GM10266 (cell line): ENCODE measurements around the gene ZNF593OS.

Experiments used
- DNase-seq: peaks from one replicate; pipeline ENCODE4 v3.0.0; 2012; ENCODE audit errors: extremely low spot score
- TF ChIP-seq, protein P1 (sequence below): IDR thresholded peaks from 2 replicates; pipeline ENCODE4 v1.5.1; 2012; ENCODE audit warnings: mild to moderate bottlenecking, low read depth; ENCODE audit not compliant: control insufficient read depth, insufficient read depth; ENCODE audit errors: missing control alignments

Gene ZNF593OS

DNA sequence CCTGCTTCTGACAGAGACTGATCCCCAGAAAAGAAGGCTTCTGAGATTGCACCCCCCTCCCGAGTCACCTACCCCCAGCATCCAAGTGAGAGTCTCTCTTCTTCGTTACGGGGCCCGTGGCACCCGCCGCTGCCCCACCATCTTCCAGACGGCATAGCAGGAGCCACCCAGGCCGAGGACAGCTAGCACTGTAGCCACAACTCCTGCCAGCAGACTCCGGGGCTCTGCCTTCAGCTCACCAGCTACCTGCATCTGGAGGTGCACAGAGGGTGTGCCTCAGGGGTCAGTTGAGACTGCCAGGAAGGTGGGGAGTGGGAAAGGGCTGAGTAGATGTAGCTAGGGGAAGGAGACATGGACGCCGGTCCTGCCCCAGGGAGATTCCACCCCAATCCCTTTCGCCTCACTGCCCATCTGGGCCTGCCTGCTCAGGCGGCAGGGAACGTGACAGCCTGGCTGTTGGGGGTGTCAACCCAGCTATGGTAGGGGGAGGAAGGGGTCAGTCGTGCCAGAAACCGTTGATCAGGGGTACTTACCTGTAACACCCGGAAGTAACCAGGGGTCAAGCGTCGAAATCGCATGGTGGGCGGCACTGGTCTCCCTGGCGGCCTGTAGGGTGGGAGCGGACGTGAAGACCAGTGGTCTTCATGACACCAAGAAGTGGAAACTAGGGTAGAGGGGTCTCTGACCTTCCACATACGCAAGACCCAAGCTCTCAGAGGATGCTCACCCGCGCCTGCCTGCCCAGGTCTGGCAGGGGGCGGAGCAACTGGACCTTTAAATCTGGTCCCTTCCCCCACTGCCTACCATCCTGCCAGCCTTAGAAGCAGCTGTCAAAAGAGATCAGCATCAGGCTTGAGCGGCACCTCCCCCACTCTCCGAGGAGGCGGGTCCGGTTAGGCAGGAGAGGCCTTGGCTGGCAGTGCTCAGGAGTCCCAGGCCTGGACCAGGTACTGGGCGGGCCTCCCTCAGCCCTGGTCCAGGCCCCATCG is at the start of gene ZNF593OS:
Gene ZNF593OS, minus strand, starts transcription at position 749 of the 989 bp plus-strand sequence. Its CDS starts 171 bp downstream, at position 578.
- TF ChIP-seq, protein P1, sequence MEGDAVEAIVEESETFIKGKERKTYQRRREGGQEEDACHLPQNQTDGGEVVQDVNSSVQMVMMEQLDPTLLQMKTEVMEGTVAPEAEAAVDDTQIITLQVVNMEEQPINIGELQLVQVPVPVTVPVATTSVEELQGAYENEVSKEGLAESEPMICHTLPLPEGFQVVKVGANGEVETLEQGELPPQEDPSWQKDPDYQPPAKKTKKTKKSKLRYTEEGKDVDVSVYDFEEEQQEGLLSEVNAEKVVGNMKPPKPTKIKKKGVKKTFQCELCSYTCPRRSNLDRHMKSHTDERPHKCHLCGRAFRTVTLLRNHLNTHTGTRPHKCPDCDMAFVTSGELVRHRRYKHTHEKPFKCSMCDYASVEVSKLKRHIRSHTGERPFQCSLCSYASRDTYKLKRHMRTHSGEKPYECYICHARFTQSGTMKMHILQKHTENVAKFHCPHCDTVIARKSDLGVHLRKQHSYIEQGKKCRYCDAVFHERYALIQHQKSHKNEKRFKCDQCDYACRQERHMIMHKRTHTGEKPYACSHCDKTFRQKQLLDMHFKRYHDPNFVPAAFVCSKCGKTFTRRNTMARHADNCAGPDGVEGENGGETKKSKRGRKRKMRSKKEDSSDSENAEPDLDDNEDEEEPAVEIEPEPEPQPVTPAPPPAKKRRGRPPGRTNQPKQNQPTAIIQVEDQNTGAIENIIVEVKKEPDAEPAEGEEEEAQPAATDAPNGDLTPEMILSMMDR = no peak
- no peak for DNase-seq

DNA sequence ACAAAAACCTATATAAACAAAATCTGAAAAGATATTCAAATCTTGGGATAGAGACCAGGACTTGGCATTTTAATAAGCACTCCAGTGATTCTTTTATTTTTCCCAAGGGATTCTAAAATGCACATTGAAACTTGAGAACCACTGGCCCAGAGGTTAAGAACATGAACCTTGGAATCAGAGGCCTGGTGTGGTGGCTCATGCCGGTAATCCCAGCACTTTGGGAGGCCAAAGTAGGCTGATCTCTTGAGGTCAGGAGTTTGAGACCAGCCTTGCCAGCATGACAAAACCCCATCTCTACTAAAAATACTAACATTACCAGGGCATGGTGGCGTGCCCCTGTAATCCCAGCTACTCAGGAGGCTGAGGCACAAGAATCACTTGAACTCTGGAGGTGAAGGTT is 49.5 kb upstream of the ZNF593OS start:
- no peak for DNase-seq
- TF ChIP-seq, protein P1 = no peak

DNA sequence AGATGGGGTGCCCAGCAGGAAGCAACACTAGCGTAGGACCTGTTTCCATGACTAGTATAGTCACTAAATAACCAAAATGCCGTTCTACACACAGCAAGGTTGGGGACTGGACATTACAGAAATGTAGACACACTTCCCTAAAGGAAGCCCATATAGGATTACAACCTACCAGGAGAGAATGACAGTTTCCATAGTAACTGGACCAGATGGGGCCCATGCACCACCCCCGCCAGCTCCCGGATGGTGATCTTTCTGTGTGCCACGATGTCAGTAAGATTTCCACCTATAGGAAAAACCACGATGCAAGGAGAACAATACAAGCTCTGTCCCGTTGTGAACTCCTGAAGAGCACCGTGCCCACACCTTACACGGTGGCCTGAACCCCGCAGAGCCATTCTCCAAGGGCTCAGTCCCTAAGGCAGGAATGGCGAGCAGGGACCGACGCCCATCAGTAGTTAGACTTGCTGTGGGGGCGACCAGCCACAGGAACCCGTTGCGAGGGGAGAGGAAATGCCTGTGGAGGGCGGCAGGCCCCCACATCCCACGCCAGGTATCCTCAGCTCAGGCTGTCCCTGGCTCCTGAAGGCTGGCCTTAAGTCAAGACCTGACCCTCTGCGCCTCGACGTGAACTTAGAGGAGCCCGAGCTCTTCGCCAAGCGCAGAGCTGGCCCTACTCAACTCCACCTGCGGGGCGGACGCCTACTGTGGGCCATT is 48.7 kb upstream of the ZNF593OS start:
- DNase-seq = no peak
- TF ChIP-seq, protein P1 = no peak

DNA sequence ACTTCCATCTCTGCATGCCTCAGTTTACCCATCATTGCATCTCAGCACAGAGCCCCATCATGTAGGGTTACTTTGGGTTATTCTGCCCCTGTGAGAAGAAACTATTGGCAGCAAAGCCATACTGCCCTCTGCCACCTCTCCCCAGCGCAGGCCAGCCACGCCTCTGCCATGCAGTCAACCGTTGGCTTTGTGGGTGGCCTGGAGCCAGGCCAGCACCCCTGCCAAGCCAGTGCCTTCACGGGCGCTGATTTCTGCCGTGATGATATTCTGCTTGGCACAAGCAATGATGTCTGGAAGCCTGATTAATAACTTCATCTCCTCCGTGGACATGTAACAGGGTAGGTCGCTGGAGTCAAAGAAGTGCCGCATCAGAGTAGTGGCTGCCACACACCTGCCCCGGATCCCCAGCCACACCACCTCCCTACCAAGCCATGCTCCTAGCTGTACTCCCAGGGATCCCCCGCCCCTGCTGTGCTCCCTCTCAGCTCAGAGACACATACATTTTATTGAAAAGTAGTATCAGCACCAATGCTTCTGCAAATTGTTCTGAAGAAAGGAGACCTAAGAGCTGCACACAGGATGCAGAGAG is 47.4 kb upstream of the ZNF593OS start:
- no peak for DNase-seq
- TF ChIP-seq, protein P1 = no peak

DNA sequence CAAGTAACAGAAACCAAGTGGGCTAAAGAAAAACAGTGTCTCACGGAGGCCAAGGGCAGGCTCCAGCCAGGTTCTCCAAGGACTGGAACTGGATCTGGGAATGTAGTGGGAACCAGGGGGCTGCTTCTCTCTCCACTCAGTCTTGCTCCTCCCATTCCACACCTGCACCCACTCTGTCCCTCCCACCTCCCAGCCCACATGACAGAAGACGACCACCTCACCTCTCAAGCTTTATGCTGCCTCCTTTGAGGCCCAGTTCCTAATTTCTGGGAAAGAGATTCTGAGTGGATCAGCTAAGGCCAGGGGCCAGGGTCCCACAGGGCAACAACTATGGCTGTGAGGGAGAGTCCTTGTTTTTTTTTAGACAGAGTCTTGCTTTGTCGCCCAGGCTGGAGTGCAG is 43.6 kb upstream of the ZNF593OS start:
- TF ChIP-seq, protein P1 = no peak
- DNase-seq = no peak

DNA sequence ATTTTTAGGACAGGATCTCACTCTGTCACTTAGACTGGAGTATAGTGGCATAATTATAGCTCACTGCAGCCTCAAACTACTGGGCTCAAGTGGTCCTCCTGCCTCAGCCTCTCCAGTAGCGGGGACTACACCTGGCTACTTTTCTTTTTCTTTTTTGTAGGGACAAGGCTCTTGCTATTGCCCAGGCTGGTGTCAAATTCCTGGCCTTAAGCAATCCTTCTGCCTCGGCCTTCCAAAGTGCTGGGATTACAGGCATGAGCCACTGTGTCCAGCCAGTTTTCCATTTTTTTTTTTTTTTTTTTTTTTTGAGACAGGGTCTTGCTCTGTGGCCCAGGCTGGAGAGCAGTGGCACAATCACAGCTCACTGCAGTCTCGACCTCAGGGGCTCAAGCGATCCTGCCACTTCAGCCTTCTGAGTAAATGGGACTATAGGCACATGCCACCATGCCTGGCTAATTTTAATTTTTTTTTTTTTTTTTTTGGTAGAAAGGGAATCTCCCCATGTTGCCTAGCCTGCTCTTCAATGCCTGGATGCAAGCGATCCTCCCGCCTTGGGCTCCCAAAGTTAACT is 41.8 kb upstream of the ZNF593OS start:
- TF ChIP-seq, protein P1 = no peak

DNA sequence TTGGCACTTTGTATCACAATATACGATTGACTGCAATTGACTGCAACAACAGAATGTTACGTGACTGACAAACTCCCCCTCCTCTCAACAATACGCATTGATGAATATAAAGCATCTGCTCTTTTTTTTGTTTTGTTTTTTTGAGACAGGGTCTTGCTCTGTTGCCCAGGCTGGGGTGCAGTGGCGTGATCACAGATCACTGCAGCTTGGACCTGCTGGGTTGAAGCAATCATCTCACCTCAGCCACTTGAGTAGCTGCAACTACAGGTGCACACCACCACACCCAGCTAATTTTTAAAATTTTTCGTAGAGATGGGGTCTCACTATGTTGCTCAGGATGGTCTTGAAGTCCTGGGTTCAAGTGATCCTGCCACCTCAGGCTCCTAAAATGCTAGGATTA is 41.1 kb upstream of the ZNF593OS start:
- no peak for DNase-seq
- TF ChIP-seq, protein P1 = no peak

More for the DNA sequence above, 41.8 kb upstream of the ZNF593OS start:
- DNase-seq = no peak
